ENCODE measurements around the gene ZNF8.

ZNF8 gene

GRCh38 chr19:58300620-58301019 lies 21.9 kb downstream of the ZNF8 start:
- no peak for DNase-seq

- no peak for DNase-seq
These were observed 25.5 kb downstream of the ZNF8 start for GRCh38 chr19:58304255-58304654.

GRCh38 chr19:58304748-58305064 lies 26.0 kb downstream of the ZNF8 start:
- DNase-seq = no peak

- DNase-seq = peak; percentile 97
These were observed 26.5 kb downstream of the ZNF8 start, which contains the start of gene ERVK3-1 for GRCh38 chr19:58305065-58305931. Gene ERVK3-1 (plus strand): TSS chr19:58305377. CDS start chr19:58312169, 6,792 bp downstream.

- no peak for DNase-seq
These were observed 27.2 kb downstream of the ZNF8 start for GRCh38 chr19:58305932-58306323.

GRCh38 chr19:58307736-58308135 lies 29.0 kb downstream of the ZNF8 start:
- DNase-seq = no peak

- DNase-seq = peak; percentile 62
These were observed 31.9 kb downstream of the ZNF8 start for GRCh38 chr19:58310685-58311084.

- DNase-seq = no peak
These were observed 32.6 kb downstream of the ZNF8 start for GRCh38 chr19:58311345-58311865.

GRCh38 chr19:58315580-58315979 lies 36.8 kb downstream of the ZNF8 start:
- no peak for DNase-seq

GRCh38 chr19:58317476-58318072 lies 38.8 kb downstream of the ZNF8 start:
- DNase-seq = peak; percentile 50

- DNase-seq = no peak
These were observed 39.5 kb downstream of the ZNF8 start for GRCh38 chr19:58318297-58318696.

- DNase-seq = no peak
These were observed 40.5 kb downstream of the ZNF8 start for GRCh38 chr19:58319241-58319640.

- DNase-seq = no peak
These were observed 46.7 kb downstream of the ZNF8 start for GRCh38 chr19:58325311-58326022.

GRCh38 chr19:58326501-58326913 lies 47.8 kb downstream of the ZNF8 start:
- no peak for DNase-seq

- DNase-seq = peak; percentile 99
These were observed 48.4 kb downstream of the ZNF8 start, which contains the start of gene ZSCAN22 for GRCh38 chr19:58326914-58327726. Gene ZSCAN22 (plus strand): TSS chr19:58326994. CDS start chr19:58334803, 7,809 bp downstream.

GRCh38 chr19:58328999-58329398 lies 50.2 kb downstream of the ZNF8 start:
- DNase-seq = no peak

- no peak for DNase-seq
These were observed 51.7 kb downstream of the ZNF8 start for GRCh38 chr19:58330458-58330857.

GRCh38 chr19:58332697-58333096 lies 53.9 kb downstream of the ZNF8 start:
- no peak for DNase-seq

- no peak for DNase-seq
These were observed 56.0 kb downstream of the ZNF8 start for GRCh38 chr19:58334691-58335249.

GRCh38 chr19:58335630-58336029 lies 56.9 kb downstream of the ZNF8 start:
- DNase-seq = no peak

- DNase-seq = no peak
These were observed 57.5 kb downstream of the ZNF8 start for GRCh38 chr19:58336216-58336615.

GRCh38 chr19:58336820-58337219 lies 58.1 kb downstream of the ZNF8 start:
- no peak for DNase-seq
